Amniotic epithelial cell (primary cell): ENCODE data around the gene LMNB1.
"Not testable (repeated sequence)": the region's sequence is repeated elsewhere in the genome, so short reads cannot be mapped to it uniquely, and the experiment has no call there.

Experiments used
- DNase-seq: peaks from one replicate; pipeline ENCODE4 v3.0.0-alpha.2; 2010; ENCODE audit warnings: low read depth

Gene LMNB1

DNA sequence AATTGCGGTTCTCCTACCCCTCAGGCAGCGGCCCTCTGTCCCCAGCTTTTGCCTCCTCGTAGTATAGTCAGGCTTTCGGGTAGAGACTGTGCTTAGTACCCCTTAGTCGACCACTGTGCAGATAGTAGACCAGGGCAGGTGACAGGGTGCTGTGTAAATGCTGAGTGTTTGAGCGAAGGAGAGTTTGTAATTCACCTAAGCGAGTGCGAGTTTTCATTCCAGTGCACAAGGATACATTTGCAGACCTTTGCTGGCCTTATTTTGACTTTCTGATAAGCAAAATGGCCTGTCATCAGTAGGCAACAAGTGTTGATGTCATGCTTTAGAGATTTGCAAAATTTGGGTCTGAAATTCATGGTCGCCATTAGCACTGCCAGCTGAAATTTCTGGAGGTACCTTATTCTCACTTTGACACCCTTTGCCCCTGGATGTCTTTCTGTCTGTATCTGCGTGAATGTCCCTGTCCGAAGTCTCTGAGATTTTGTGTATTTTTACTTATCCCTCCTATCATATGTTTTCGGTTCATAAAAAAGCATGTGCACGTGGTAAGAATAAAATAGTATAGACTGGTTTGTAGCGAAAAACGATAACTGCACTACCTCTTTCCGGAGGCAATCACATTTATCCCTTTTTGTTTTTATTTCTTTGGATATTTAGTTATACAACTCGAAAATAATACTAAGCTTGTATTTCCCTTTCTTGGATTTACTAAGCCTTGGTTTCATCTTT lies 1.9 kb downstream of the LMNB1 start:
- no peak for DNase-seq

DNA sequence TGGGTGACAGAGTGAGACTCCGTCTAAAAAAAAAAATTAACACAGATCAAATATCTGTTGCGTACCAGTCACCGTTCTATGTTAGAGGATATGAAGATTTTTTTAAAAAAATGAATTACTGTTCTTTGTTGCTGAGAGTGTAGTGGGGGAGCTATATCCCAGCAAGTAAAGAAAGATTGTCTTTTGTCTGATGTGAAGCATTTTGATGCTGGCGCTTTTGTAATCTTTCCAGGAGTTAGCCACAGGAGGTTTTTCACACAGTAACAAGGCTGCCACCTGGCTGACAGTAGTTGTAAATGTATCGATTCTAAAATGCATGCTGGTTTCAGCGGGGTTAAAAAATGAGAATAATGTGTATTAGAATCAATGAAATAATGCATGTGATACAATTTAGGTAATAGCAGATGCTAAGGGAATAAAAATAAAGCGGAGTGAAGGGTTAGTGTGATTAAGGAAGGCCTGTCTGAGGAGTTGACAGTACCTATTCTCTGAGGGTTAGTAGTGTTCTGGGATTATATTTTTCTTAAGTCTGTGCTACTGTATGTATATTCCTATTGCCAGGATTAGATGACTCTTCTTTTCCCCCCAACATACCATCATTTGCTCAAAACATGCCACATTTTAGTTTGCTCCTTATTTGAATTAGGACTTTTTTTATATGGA lies 3.4 kb downstream of the LMNB1 start:
- DNase-seq, result peak; percentile 76

DNA sequence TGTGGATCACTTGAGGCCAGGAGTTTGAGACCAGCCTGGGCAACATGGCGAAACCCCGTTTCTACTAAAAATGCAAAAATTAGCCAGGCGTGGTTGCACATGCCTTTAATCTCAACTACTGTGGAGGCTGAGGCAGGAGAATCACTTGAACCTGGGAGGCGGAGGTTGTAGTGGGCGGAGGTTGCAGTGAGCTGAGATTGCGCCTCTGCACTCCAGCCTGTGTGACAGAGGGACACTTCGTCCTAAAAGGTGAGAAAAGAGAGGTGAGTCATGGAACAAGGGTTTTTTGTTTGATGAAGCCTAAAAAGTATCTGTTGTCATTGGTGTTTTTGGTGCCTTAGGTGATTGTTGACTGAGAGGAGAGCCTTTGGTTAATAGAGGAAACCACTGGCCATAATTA lies 11.5 kb downstream of the LMNB1 start:
- DNase-seq, result not testable (repeated sequence)

DNA sequence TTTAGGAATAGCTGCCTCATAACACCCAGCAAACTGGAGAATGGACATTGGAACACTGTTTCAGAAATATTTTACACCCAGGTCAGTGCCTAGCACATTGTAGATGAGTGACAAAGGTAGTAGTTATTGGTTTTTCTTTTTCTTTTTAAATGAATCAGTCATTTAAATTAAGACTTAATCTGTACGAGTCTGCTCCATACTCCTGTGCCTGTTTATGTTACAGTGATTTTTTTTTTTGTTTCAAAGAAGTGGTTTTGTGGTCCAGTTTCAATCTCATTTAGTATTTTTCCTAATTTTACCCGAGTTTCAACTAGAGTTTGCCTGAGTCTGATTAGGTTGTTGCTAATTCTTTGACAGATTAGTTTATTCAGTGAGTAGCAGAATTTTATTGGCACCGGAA lies 16.2 kb downstream of the LMNB1 start:
- no peak for DNase-seq

DNA sequence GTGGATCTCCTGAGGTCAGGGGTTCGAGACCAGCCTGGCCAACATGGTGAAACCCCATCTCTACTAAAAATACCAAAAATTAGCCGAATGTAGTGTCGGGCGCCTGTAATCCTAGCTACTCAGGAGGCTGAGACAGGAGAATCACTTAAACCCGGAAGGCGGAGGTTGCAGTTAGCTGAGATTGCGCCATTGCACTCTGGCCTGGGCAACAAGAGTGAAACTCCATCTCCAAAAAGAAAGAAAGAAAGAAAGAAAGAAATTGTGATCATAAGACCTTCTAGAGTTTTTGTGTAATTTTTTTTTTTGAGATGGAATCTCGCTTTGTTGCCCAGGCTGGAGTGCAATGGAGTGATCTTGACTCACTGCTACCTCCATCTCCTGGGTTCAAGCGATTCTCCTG lies 16.7 kb downstream of the LMNB1 start:
- not testable (repeated sequence) for DNase-seq

DNA sequence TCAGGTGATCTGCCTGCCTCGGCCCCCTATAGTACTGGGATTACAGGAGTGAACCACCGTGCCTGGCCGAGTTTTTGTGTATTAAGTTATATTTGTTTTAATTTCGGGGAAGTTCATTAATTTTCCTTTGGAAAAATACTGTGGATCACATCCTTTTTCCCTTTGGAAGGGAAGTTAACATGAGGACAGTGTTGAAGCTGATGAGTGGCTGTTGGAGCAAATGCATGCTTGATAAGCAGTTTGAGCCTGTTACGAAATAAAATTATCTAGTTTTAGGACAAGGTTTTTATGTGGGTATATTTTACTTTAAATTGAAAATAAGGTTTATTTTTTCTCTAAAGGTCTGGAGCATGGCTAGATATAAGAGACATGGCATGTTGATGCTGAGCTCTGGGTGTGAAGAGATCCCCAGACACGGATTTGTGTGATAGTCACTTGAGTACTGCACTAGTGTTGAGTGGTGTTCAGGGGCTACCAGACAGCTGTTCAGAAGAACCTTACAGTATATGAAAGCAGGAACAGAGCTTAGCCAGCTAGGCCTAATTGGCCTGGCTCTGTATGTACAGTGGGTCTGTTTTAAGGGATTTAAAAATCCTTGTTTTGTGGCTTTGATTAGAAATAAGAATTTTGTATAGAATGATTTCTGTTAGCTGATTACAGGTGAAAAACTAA lies 17.4 kb downstream of the LMNB1 start:
- DNase-seq, result no peak

DNA sequence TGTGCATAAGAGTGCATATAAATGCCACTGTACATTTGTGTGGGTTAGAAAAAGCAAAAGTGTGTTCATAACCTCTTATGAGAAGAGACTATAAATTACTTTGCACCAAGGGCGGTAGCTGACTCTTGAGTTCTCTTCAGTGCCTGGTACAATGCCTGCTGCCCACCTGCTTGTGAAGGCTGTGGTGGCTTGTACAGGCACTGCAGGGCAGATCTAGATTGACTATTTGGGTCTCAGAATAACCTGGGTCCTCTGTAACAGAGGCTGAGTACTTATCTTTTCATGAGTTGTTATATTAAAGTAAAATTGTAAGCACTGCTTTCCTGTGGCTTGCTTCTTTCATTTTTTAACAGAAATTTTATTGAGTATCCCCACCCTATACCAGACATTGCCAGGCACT lies 22.8 kb downstream of the LMNB1 start:
- no peak for DNase-seq

DNA sequence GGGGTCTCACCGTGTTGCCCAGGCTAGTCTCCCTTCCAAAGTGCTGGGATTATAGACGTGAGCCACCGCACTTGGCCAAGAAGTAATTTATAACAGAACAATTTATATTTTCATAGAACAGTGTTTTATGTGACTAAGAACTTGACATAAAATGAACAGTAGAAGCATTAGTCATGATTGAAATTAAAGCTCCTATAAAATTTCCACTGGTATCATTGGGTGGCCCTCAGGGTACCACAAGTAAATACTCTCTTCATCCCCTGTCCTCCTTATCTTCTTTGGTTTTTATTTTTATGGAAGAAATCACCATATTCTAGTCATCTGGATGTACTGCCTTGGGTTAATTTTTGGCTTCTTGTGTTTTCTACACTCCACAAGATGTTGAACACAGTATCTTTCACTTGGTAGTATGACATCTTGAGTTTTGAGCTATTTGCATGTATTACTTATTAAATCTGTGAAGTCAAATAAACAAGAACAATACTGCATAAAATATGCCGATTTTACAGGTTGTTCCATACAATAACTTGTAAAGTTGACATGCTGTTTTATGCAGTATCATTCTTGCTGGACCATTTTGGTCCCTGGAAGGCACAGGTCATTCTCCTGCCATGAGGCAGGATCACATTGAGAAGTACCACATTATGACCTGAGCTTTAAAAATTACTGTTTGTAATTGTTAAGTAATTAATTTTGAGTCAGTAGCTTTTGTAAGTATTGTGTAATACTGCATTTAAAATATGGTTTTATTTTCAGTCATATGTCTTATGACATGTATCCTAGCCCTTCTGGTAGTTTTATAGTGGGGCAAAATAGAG lies 24.4 kb downstream of the LMNB1 start:
- DNase-seq, result no peak

DNA sequence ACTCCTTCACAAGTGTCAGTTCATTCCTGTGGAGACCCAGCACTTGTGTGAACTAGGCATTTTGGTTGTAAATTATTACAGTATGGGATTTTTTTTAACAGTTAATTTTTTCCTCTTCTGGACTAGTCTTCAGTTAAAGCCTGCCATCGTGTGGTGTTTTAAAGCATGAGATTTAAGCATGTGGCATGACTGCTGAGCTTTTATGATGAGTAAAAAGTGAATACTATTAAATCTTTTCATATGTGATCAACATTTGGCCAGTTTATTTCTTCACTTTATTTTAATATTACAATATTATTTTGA lies 25.0 kb downstream of the LMNB1 start:
- peak; percentile 65 for DNase-seq

DNA sequence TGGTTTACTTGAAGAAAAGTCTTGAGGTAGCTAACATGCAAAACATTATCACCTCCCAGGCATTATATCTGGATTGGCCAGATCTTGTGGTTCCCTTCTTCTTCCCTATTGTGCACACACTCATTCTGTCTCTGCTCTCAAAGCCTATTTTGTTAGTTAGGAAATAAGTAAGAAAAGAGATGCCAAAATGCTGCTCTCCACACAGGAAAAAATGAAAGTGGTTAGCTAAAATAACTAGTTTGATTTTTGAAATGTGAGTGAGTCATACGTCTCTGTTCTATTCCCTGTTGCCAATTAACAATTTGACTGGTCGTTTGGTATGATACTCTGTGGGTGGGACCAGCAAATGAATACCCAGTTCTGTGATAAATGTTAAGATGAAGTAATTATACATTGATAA lies 28.1 kb downstream of the LMNB1 start:
- DNase-seq, result no peak

DNA sequence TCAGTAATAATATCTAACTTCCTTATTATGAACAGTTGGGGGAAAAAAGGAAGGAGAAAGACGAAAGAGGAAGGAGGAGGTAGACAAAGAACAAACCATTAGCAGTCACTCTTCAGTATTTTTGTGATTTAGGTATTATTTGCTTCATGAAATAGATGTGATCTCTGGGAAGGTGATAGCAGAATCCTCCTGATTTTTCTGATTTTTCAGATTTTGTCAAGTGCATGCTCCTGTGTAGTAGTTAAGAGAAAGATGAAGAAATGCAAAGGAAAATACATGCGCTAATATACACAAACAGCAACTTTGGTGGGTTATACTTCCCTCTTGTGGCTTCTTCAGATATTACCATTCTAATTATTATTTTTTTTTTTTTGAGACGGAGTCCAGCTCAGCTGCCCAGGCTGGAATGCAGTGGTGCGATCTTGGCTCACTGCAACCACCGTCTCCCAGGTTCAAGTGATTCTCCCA lies 31.6 kb downstream of the LMNB1 start:
- DNase-seq, result peak; percentile 51

DNA sequence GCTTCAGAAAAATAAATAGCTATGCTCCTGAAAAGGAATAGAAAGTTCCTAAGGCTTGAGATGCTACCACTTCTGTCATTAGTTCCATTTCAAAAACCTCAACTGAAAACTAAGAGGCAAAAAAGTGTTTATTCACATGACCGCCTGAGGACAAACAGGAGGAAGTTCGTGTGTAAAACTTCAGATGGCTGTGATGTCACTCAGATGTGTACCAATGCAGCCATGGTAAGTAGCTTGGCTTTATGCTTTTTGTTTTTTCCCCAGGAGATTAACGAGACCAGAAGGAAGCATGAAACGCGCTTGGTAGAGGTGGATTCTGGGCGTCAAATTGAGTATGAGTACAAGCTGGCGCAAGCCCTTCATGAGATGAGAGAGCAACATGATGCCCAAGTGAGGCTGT lies 33.0 kb downstream of the LMNB1 start:
- DNase-seq, result no peak

DNA sequence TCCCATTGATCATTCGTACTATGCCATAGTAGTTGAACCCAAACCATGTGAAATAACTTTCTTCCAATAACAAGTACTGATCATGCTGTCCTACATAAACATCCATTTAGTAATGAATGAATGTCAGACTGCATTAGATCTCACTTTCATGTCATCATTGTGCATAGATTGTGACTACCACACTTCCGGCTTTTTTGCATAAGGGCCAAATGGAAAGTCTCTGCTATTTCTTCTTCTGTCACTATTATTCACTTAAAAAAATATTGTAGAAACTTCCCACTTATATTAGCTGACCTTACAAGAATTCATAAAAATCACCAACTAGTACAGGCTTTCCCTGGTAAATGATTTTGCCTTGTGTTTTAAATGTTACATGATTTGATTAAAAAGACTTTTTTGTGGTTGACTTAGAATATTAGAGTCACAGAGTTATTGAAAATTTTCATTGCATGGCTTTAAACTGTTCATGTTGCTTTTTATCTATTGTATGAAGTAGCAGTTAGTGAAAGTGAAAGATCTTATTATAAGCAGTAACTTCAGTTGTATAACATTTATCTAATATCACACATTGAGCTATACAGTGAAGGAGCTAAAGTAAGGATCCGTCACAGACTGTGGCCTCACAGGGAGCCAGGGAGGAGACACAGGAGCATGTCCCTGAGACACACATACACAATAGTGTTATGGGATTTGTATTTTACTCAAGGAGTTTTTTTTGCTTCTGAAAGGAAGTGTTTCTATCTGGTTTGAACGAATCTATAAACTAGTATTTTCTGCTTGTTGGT lies 33.9 kb downstream of the LMNB1 start:
- no peak for DNase-seq

DNA sequence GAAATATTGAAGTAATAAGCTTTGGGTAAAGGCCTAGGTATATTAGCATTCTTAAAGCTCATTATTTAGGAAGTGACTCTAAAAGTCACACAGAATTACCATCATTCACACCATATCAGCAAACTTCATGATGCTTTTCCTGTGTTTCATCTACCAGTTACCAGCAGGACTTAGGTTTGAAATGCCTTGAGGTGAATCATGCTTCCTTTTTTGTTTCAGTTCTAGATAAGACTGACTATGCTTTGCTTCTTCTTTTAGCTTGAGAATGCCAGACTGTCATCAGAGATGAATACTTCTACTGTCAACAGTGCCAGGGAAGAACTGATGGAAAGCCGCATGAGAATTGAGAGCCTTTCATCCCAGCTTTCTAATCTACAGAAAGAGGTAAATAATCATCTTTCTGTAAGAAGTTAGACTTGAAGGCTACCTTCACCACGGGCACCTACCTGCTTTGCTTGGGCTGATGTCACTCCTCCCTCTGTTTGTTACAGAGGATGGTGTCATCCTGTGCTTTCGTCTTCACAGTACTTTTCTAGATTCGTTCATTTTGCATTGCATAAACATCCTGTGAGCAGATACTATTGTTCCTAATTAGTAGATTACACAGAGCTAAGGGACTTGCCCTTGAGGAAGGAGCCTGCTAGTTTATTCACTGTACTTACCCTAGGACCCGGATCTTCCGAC lies 34.7 kb downstream of the LMNB1 start:
- peak; percentile 95 for DNase-seq

DNA sequence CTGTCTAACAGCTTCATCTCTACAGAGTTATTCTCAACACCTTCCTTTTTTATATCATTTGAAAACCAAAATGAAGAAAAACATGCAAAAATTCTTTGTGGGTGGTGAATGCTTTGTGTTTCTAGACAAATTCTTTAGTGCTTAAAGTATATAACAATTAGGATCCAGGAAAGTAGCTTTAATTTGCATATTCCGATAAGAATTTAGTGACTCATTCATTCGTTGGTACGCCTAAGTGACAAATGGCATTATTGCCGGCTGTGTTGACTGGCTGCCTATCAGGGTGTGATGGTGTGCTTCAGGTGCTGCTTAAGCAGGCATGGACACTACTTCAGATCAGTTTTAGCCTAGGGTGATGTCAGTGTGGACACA lies 35.2 kb downstream of the LMNB1 start:
- DNase-seq, result no peak

DNA sequence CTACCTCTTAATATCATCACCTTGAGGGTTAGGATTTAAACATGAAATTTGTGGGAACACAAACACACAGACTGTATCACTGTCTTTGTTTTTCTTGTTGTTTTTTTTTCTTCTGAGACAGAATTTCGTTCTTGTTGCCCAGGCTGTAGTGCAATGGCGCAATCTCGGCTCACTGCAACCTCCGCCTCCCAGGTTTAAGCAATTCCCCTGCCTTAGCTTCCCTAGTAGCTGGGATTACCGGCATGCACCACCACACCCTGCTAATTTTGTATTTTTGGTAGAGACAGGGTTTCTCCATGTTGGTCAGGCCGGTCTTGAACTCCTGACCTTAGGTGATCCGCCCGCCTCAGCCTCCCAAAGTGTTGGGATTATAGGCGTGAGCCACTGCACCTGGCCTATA lies 36.9 kb downstream of the LMNB1 start:
- DNase-seq, result not testable (repeated sequence)

DNA sequence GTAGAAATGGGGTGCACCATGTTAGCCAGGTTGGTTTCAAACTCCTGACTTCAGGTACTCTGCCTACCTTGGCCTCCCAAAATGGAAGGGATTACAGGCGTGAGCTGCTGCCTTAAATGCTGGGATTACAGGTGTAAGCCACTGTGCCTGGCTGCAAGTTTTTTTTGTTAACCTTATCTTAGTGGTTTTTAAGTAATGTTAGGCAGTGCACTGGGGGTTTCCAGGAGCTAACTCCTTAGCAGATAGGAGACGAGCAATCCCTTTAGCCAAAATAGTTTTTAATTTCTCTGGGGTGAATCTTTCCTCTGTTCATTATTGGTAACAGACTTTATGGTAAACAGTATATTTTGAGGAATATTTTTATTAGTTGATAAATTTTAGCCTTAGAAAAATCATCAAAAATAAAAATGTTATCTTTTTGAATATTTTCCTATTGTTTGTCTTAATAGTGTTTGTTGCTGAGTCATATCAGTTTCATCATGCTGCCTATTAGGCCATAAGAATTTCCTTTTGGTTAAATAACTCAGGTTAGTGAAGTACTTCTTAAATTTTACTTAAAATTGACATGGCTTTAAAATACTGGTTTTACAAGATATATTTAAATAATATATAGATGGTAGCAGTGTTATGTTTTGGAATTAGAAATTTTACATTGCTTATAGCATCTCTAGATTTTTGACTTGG lies 37.9 kb downstream of the LMNB1 start:
- peak; percentile 72 for DNase-seq

DNA sequence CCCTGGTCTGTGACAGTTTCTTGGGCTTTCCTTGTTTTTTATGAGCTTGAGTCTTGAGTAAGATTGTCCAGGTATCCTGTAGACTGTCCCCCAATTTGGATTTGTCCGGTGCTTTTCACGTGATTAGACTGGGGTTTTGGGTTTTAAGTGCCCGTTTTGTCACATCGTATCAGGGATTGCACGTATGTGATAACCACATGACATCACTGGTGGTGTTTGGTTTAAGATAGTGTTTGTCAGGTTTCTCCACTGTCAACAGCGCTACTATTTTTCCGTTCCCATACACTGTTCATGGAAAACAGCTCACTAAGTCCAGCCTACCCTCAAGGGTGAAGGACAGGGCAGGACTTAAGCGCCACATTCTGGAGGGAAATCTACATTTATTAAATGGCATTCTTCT lies 39.7 kb downstream of the LMNB1 start:
- DNase-seq, result no peak

DNA sequence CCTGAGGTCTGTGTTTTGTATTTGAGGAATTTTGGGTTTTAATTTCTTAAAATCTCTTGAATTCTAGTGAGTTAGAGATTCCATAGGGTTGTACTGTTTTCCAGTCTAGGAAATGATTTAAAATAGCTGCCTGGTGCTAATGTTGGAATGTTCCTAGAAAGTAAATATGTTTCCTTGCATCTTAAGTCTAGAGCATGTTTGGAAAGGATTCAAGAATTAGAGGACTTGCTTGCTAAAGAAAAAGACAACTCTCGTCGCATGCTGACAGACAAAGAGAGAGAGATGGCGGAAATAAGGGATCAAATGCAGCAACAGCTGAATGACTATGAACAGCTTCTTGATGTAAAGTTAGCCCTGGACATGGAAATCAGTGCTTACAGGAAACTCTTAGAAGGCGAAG lies 41.8 kb downstream of the LMNB1 start:
- no peak for DNase-seq

DNA sequence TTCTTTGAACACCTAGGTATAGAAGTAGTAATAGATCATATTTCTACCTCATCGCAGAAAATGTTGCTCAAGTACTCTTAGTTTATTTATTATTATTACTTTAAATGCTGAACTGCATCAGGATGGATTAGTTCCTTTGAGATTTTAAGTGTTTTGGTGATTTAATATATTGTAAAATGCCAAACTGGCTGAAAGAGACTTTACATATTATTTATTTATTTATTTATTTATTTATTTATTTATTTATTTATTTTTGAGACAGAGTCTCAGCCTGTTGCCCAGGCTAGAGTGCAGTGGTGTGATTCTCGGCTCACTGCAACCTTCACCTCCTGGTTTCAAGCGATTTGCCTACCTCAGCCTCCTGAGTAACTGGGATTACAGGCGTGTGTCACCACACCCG lies 42.3 kb downstream of the LMNB1 start:
- DNase-seq, result no peak
